GM12892 (cell line): Measurements from ENCODE around the gene VSX2.

ENCODE experiments used
- POLR2A ChIP-seq: IDR thresholded peaks from 2 replicates; pipeline ENCODE4 v1.6.1; 2011; ENCODE audit warnings: low read depth, low read length, control low read depth
- POLR2AphosphoS5 ChIP-seq: IDR thresholded peaks from 2 replicates; pipeline ENCODE4 v1.6.1; 2011; ENCODE audit warnings: low read depth, low read length, control low read depth

GRCh38 chr14:74240794-74241651 is 1.8 kb downstream of the VSX2 start:
- TF ChIP-seq POLR2AphosphoS5 (no peak), POLR2A (no peak)
